Measurements from ENCODE around the gene PEPD. TPM values are rescaled to one million over a fixed set of nuclear protein-coding genes. Genes with fewer than 3 reads are reported as not detected.

The PEPD gene
- total and polyA plus RNA-seq, 2 donors (not counting 3 experiments of a cell fraction or from before 2014, with no cell fraction given) = 73.7 to 126 TPM

DNA sequence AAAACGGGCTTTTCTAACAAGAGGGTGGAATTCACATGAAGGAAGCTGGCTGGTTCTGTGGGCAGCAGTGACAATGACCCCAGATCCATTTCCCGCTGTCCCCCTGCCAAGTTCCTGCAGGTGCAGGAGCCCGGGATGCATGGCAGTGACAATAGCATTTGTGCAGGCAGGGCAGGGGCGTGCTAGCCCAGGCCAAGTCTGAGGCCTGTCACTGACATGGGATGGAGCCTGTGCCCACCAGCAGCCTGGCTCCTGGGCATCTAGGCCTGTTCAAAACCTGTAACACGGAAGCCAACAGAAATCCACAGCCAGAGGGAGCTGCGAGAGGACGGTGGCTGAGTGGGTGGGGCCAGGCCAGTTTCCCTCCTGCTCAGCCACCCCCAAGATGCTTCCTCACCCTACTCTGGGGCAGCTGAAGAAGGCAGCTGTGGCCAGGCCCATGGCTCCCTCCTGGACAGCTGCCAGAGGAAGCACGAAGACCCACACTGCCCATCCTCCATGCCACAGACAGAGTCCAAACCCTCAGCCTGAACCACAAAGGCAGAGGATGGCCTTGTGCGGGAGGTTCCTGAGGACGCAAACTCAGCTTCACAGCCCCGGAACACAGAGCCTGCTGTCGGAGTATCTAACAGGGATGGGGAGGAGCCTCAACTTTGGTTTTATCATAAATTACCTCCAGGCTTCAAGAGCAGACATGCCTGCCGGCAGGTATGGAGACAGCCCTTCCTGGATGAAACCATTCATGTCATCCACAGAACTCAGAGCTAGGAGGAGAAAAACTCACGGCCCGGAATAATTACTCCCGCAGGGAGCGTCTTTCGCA, 74.0 kb downstream of the PEPD start:
- Histone ChIP-seq H3K4me3 (replicated peaks in 1 of 3; ENCODE audit: insufficient read depth in 1 of 3, low read depth in 1 of 3, low read length in 3 of 3) (no peak overlapping the region), H4K20me1 (replicated peaks; ENCODE audit: control insufficient read depth, extremely low read depth, insufficient read depth, low read length) (no peaks in the 10 kb centered on the region), H3K9me3 (replicated peaks; ENCODE audit: control insufficient read depth, insufficient read depth, low read length) (no peaks in the 10 kb centered on the region), H3K9me1 (replicated peaks; ENCODE audit: control insufficient read depth, extremely low read depth, insufficient read depth, low read length) (no peaks in the 10 kb centered on the region), H3K79me2 (ENCODE audit: control insufficient read depth, insufficient read depth, low read length) (no peaks in the 10 kb centered on the region), H3K4me2 (ENCODE audit: insufficient read depth, low read length) (no peak overlapping the region), H3K4me1 (ENCODE audit: control insufficient read depth, extremely low read depth, insufficient read depth, low read length) (no peaks in the 10 kb centered on the region), H3K36me3 (ENCODE audit: control insufficient read depth in 2 of 2, extremely low read depth in 1 of 2, insufficient read depth in 2 of 2, low read length in 2 of 2) (peaks cover 0 to 1% of the 10 kb centered on the region in 2 experiments), H3K9ac (replicated peaks; ENCODE audit: extremely low read depth, insufficient read depth, low read length) (no peak overlapping the region), H3K27ac (ENCODE audit: insufficient read depth, low read depth, low read length) (no peak overlapping the region), H2AFZ (ENCODE audit: low read depth, low read length) (no peak overlapping the region), H3K27me3 (ENCODE audit: control insufficient read depth in 2 of 2, insufficient read depth in 2 of 2, low read length in 2 of 2) (no peaks in the 10 kb centered on the region)
- CTCF ChIA-PET = interaction anchor here (0.6 to 1.3 kb wide), 2 partner anchors 17 to 264 kb away, joined by 3 to 6 read pairs; no protein-coding TSS in a partner anchor
- POLR2A ChIA-PET = interaction anchor here (0.6 kb wide), 1 partner anchor 193 kb away, joined by 3 read pairs; no protein-coding TSS in a partner anchor
- intact Hi-C loops (cut with micrococcal nuclease) = no loop called here
- FAIRE-seq (no peak), DNase-seq (ENCODE audit: low read depth, low spot score) (no peak)
- dilution Hi-C loops (cut with MboI; ENCODE audit: extremely low pct_ligation_motif_present, low sequenced_read_pairs) = no loop called here
- TF ChIP-seq, protein P1, sequence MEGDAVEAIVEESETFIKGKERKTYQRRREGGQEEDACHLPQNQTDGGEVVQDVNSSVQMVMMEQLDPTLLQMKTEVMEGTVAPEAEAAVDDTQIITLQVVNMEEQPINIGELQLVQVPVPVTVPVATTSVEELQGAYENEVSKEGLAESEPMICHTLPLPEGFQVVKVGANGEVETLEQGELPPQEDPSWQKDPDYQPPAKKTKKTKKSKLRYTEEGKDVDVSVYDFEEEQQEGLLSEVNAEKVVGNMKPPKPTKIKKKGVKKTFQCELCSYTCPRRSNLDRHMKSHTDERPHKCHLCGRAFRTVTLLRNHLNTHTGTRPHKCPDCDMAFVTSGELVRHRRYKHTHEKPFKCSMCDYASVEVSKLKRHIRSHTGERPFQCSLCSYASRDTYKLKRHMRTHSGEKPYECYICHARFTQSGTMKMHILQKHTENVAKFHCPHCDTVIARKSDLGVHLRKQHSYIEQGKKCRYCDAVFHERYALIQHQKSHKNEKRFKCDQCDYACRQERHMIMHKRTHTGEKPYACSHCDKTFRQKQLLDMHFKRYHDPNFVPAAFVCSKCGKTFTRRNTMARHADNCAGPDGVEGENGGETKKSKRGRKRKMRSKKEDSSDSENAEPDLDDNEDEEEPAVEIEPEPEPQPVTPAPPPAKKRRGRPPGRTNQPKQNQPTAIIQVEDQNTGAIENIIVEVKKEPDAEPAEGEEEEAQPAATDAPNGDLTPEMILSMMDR (IDR thresholded peaks at IDR 0.05; ENCODE audit: extremely low read depth in 1 of 2, insufficient read depth in 1 of 2, low read depth in 1 of 2, low read length in 2 of 2) = no peak
- TF ChIP-seq JUN (IDR thresholded peaks at IDR 0.05; ENCODE audit: borderline replicate concordance, insufficient read depth, insufficient read length, low read depth) = no peak
- no peak for TF ChIP-seq POLR2A (IDR thresholded peaks at IDR 0.05; ENCODE audit: low read depth, low read length)
- TF ChIP-seq, protein P2, sequence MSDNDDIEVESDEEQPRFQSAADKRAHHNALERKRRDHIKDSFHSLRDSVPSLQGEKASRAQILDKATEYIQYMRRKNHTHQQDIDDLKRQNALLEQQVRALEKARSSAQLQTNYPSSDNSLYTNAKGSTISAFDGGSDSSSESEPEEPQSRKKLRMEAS (IDR thresholded peaks at IDR 0.05; ENCODE audit: insufficient read depth, insufficient read length) = no peak
- no peak for TF ChIP-seq GATA2 (IDR thresholded peaks at IDR 0.05; ENCODE audit: insufficient read depth, insufficient read length, low read depth, low read length)
- TF ChIP-seq EZH2 (IDR thresholded peaks at IDR 0.05; ENCODE audit: borderline replicate concordance, low read depth, low read length, severe bottlenecking) = no peak
- no peak for TF ChIP-seq FOS (IDR thresholded peaks at IDR 0.05; ENCODE audit: borderline replicate concordance, insufficient read depth, low read length)
- no peak for TF ChIP-seq MYC (IDR thresholded peaks at IDR 0.05; ENCODE audit: low read depth, low read length)
- no peak for TF ChIP-seq POLR2AphosphoS5 (IDR thresholded peaks at IDR 0.05; ENCODE audit: insufficient read depth, low read depth, low read length)
- no TSS peak for BruUV-seq (replicated peaks)
